Mucosa of stomach (tissue), 1 donor: Measurements from ENCODE around the gene SCNN1B.

Experiments used
- H3K27me3 ChIP-seq: one replicate; pipeline ENCODE4 v1.7.0; 2013; ENCODE audit warnings: mild to moderate bottlenecking, low read length; ENCODE audit not compliant: control insufficient read depth, insufficient read depth
- H3K36me3 ChIP-seq: one replicate; pipeline ENCODE4 v1.7.0; 2013; ENCODE audit warnings: low read length; ENCODE audit not compliant: control insufficient read depth, insufficient read depth
- H3K4me1 ChIP-seq: one replicate; pipeline ENCODE4 v1.7.0; 2013; ENCODE audit warnings: mild to moderate bottlenecking, low read length; ENCODE audit not compliant: control insufficient read depth, insufficient read depth
- H3K4me3 ChIP-seq: one replicate; pipeline ENCODE4 v1.7.0; 2013; ENCODE audit warnings: low read length
- H3K9ac ChIP-seq: one replicate; pipeline ENCODE4 v1.7.0; 2013; ENCODE audit warnings: mild to moderate bottlenecking, low read length, moderate library complexity
- H3K9me3 ChIP-seq: one replicate; pipeline ENCODE4 v1.7.0; 2013; ENCODE audit warnings: mild to moderate bottlenecking, low read length, moderate library complexity; ENCODE audit not compliant: control insufficient read depth
- donor health status: Pancreatic carcinoma.

The SCNN1B gene

GRCh38 chr16:23327836-23328235 is 25.7 kb downstream of the SCNN1B start:
- Histone ChIP-seq H3K9ac (no peak overlapping the region), H3K4me3 (no peak overlapping the region), H3K36me3 (no peaks in the 10 kb centered on the region), H3K9me3 (no peaks in the 10 kb centered on the region), H3K27me3 (no peaks in the 10 kb centered on the region), H3K4me1 (peaks cover 21% of the 10 kb centered on the region)

- no peaks in the 10 kb centered on the region for H3K27me3 ChIP-seq
- no peaks in the 10 kb centered on the region for H3K9me3 ChIP-seq
- H3K36me3 ChIP-seq = no peaks in the 10 kb centered on the region
Measured at GRCh38 chr16:23330161-23330560, 28.1 kb downstream of the SCNN1B start.

GRCh38 chr16:23330583-23331249 is 28.6 kb downstream of the SCNN1B start:
- Histone ChIP-seq H3K4me3 (no peak overlapping the region), H3K4me1 (peaks cover 22% of the 10 kb centered on the region), H3K36me3 (no peaks in the 10 kb centered on the region), H3K9ac (no peak overlapping the region), H3K9me3 (no peaks in the 10 kb centered on the region), H3K27me3 (no peaks in the 10 kb centered on the region)

More at GRCh38 chr16:23330161-23330560, 28.1 kb downstream of the SCNN1B start:
- Histone ChIP-seq H3K9ac (no peak overlapping the region), H3K4me1 (peaks cover 24% of the 10 kb centered on the region), H3K4me3 (no peak overlapping the region)

GRCh38 chr16:23333034-23333579 is 31.0 kb downstream of the SCNN1B start:
- Histone ChIP-seq H3K27me3 (no peaks in the 10 kb centered on the region), H3K4me1 (peaks cover 30% of the 10 kb centered on the region), H3K9ac (no peak overlapping the region)

GRCh38 chr16:23333831-23334456 is 31.8 kb downstream of the SCNN1B start:
- Histone ChIP-seq H3K27me3 (no peaks in the 10 kb centered on the region), H3K36me3 (no peaks in the 10 kb centered on the region), H3K4me1 (peaks cover 30% of the 10 kb centered on the region), H3K9me3 (no peaks in the 10 kb centered on the region), H3K9ac (no peak overlapping the region), H3K4me3 (no peak overlapping the region)

More at GRCh38 chr16:23333034-23333579, 31.0 kb downstream of the SCNN1B start:
- no peak overlapping the region for H3K4me3 ChIP-seq
- H3K9me3 ChIP-seq = no peaks in the 10 kb centered on the region
- no peaks in the 10 kb centered on the region for H3K36me3 ChIP-seq

- Histone ChIP-seq H3K36me3 (no peaks in the 10 kb centered on the region), H3K4me1 (peaks cover 30% of the 10 kb centered on the region), H3K4me3 (no peak overlapping the region), H3K9me3 (no peaks in the 10 kb centered on the region), H3K27me3 (no peaks in the 10 kb centered on the region), H3K9ac (no peak overlapping the region)
Measured at GRCh38 chr16:23334457-23334853, 32.4 kb downstream of the SCNN1B start.

GRCh38 chr16:23334950-23335349 is 32.8 kb downstream of the SCNN1B start:
- no peaks in the 10 kb centered on the region for H3K27me3 ChIP-seq
- H3K4me3 ChIP-seq = no peak overlapping the region
- H3K4me1 ChIP-seq = peaks cover 30% of the 10 kb centered on the region
- H3K9ac ChIP-seq = no peak overlapping the region
- H3K9me3 ChIP-seq = no peaks in the 10 kb centered on the region
- H3K36me3 ChIP-seq = no peaks in the 10 kb centered on the region

- Histone ChIP-seq H3K36me3 (no peaks in the 10 kb centered on the region), H3K27me3 (no peaks in the 10 kb centered on the region), H3K4me1 (peaks cover 20% of the 10 kb centered on the region), H3K4me3 (no peak overlapping the region), H3K9me3 (no peaks in the 10 kb centered on the region), H3K9ac (no peak overlapping the region)
Measured at GRCh38 chr16:23337836-23338550, 35.9 kb downstream of the SCNN1B start.

- no peaks in the 10 kb centered on the region for H3K36me3 ChIP-seq
- no peak overlapping the region for H3K9ac ChIP-seq
- no peaks in the 10 kb centered on the region for H3K27me3 ChIP-seq
- H3K4me1 ChIP-seq = peaks cover 9% of the 10 kb centered on the region
- no peaks in the 10 kb centered on the region for H3K9me3 ChIP-seq
- H3K4me3 ChIP-seq = no peak overlapping the region
Measured at GRCh38 chr16:23339787-23340186, 37.7 kb downstream of the SCNN1B start.

- Histone ChIP-seq H3K4me3 (no peak overlapping the region), H3K27me3 (no peaks in the 10 kb centered on the region), H3K36me3 (no peaks in the 10 kb centered on the region), H3K4me1 (no peaks in the 10 kb centered on the region), H3K9me3 (no peaks in the 10 kb centered on the region), H3K9ac (no peak overlapping the region)
Measured at GRCh38 chr16:23342083-23342640, 40.1 kb downstream of the SCNN1B start.

GRCh38 chr16:23343643-23344612 is 41.8 kb downstream of the SCNN1B start:
- Histone ChIP-seq H3K9me3 (no peaks in the 10 kb centered on the region), H3K27me3 (no peaks in the 10 kb centered on the region), H3K4me3 (no peak overlapping the region), H3K36me3 (no peaks in the 10 kb centered on the region), H3K9ac (no peak overlapping the region), H3K4me1 (no peaks in the 10 kb centered on the region)
